HCT116 (cell line): ENCODE data around the gene LCMT1. TPM values are rescaled to one million over a fixed set of nuclear protein-coding genes. Genes with fewer than 3 reads are reported as not detected.

Experiments
- ATAC-seq: fragments of 200-7000 bp; cut with Tn5 transposase; 2 replicates; pipeline ENCODE4 v1.9.1; 2020; ENCODE audit warnings: mild to moderate bottlenecking, moderate library complexity
- BruUV-seq: library from RNA; stranded (reverse); fragments of 400-500 nt; replicated peaks from 2 replicates; lab custom pipeline; 2021; lab: Mats Ljungman, UMichigan
- CTCF ChIA-PET: fragments of 300-600 bp; sonication (Branson Sonifier 250); formaldehyde crosslinking; loops from one replicate; lab custom pipeline; 2021; ENCODE audit warnings: antibody characterized with exemption; lab: Charles Lee
- POLR2A ChIA-PET: fragments of 300-600, 350-600 bp; sonication (Branson Sonifier 250); formaldehyde crosslinking; loops from one replicate; lab custom pipeline; 2021; ENCODE audit warnings: antibody characterized with exemption; lab: Charles Lee
- RAD21 ChIA-PET, 2 experiments: fragments of 300-600 bp; sonication (Branson Sonifier 250); formaldehyde crosslinking; loops; one replicate each; lab custom pipeline; 2023; ENCODE audit warnings: low total read pairs in 2 of 2; ENCODE audit not compliant: uncharacterized antibody in 2 of 2, unreplicated experiment in 2 of 2, low non-redundant PET in 1 of 2; lab: Charles Lee
- DNase-seq: peaks from one replicate; pipeline ENCODE4 v3.0.0-alpha.2; 2010; ENCODE audit warnings: low read depth, low spot score
- H2AFZ ChIP-seq: fragments of 200-600 bp; shearing (Covaris generic), sonication (generic); 2 replicates; pipeline ENCODE4 v1.6.1; 2017; ENCODE audit warnings: low read depth, mixed run types, mixed read lengths, antibody characterized with exemption, low read length; ENCODE audit not compliant: poor library complexity, severe bottlenecking
- H3K27ac ChIP-seq: 2 replicates; pipeline ENCODE4 v1.5.1; 2012; ENCODE audit warnings: low read depth, low read length
- H3K27me3 ChIP-seq: fragments of 200-600 bp; sonication (generic); 2 replicates; pipeline ENCODE4 v1.6.1; 2016; ENCODE audit warnings: mixed run types, low read length, mixed read lengths; ENCODE audit not compliant: insufficient read depth
- H3K36me3 ChIP-seq, 2 experiments: fragments of 200-500 bp in 1 of 2; fragments of 200-600 bp in 1 of 2; sonication (Bioruptor generic) in 1 of 2; sonication (generic) in 1 of 2; 2 replicates each; pipeline versions ENCODE4 v1.5.1 to v1.6.1; 2014 to 2016; ENCODE audit warnings: low read length in 2 of 2, inconsistent platforms in 1 of 2, mixed read lengths in 1 of 2, mixed run types in 1 of 2; ENCODE audit not compliant: insufficient read depth in 2 of 2, control insufficient read depth in 1 of 2
- H3K4me1 ChIP-seq, 2 experiments: fragments of 200-600 bp in 1 of 2; sonication (generic) in 1 of 2; 2 replicates each; pipeline versions ENCODE4 v1.5.1 to v1.6.1; 2012 to 2017; ENCODE audit warnings: low read length in 2 of 2, inconsistent platforms in 1 of 2, mild to moderate bottlenecking in 1 of 2, mixed read lengths in 1 of 2, mixed run types in 1 of 2, moderate library complexity in 1 of 2; ENCODE audit not compliant: insufficient read depth in 2 of 2, control insufficient read depth in 1 of 2
- H3K4me2 ChIP-seq: fragments of 200-600 bp; sonication (generic); 2 replicates; pipeline ENCODE4 v1.6.1; 2017; ENCODE audit warnings: mixed run types, low read length, mixed read lengths
- H3K4me3 ChIP-seq, 2 experiments: fragments of 200-600 bp in 1 of 2; sonication (generic) in 1 of 2; replicated peaks in 1 of 2; 2 replicates each; pipeline ENCODE4 v1.5.1; 2011 to 2016; ENCODE audit warnings: low read length in 2 of 2, control low read depth in 1 of 2, low read depth in 1 of 2, mild to moderate bottlenecking in 1 of 2, mixed read lengths in 1 of 2, mixed run types in 1 of 2
- H3K79me2 ChIP-seq: fragments of 200-600 bp; sonication (generic); 2 replicates; pipeline ENCODE4 v1.6.1; 2017; ENCODE audit warnings: mild to moderate bottlenecking, mixed run types, low read length, moderate library complexity, mixed read lengths; ENCODE audit not compliant: insufficient read depth
- H3K9ac ChIP-seq: fragments of 200-600 bp; sonication (generic); 2 replicates; pipeline ENCODE4 v1.6.1; 2016; ENCODE audit warnings: low read length, mixed read lengths
- H3K9me2 ChIP-seq: fragments of 200-600 bp; sonication (generic), shearing (Covaris generic); 2 replicates; pipeline ENCODE4 v1.6.1; 2017; ENCODE audit warnings: mixed run types, mild to moderate bottlenecking, moderate library complexity; ENCODE audit not compliant: insufficient read depth
- H3K9me3 ChIP-seq, 2 experiments: fragments of 200-500 bp in 1 of 2; fragments of 200-600 bp in 1 of 2; sonication (Bioruptor generic) in 1 of 2; sonication (generic) in 1 of 2; 2 replicates each; pipeline ENCODE4 v1.6.1; 2014 to 2017; ENCODE audit warnings: low read length in 2 of 2, mixed read lengths in 2 of 2, inconsistent platforms in 1 of 2, low read depth in 1 of 2, mild to moderate bottlenecking in 1 of 2, mixed run types in 1 of 2, moderate library complexity in 1 of 2; ENCODE audit not compliant: control insufficient read depth in 1 of 2, insufficient read depth in 1 of 2
- H4K20me1 ChIP-seq: fragments of 200-600 bp; sonication (generic), shearing (Covaris generic); 2 replicates; pipeline ENCODE4 v1.6.1; 2017; ENCODE audit warnings: mixed run types, mild to moderate bottlenecking, moderate library complexity; ENCODE audit not compliant: insufficient read depth
- CBX3 ChIP-seq: IDR thresholded peaks from 2 replicates; pipeline ENCODE4 v1.6.1; 2012; ENCODE audit warnings: low read depth
- CEBPB ChIP-seq: IDR thresholded peaks from 2 replicates; pipeline ENCODE4 v1.6.1; 2012; ENCODE audit warnings: low read depth
- EGR1 ChIP-seq: IDR thresholded peaks from 2 replicates; pipeline ENCODE4 v1.6.1; 2012; ENCODE audit warnings: low read depth
- ELF1 ChIP-seq: IDR thresholded peaks from 2 replicates; pipeline ENCODE4 v1.6.1; 2012; ENCODE audit warnings: low read depth, borderline replicate concordance
- EZH2 ChIP-seq: fragments of 200-600 bp; sonication (generic); IDR thresholded peaks from 2 replicates; pipeline ENCODE4 v1.6.1; 2017; ENCODE audit warnings: antibody characterized with exemption, mixed run types
- EZH2phosphoT487 ChIP-seq: fragments of 200-600 bp; IDR thresholded peaks from 2 replicates; pipeline ENCODE4 v1.6.1; 2018; ENCODE audit warnings: antibody characterized with exemption, borderline replicate concordance
- FOSL1 ChIP-seq: IDR thresholded peaks from 2 replicates; pipeline ENCODE4 v1.6.1; 2012; ENCODE audit warnings: low read depth
- JUND ChIP-seq: IDR thresholded peaks from 2 replicates; pipeline ENCODE4 v1.6.1; 2012
- MAX ChIP-seq: IDR thresholded peaks from 2 replicates; pipeline ENCODE4 v1.6.1; 2012
- POLR2A ChIP-seq: IDR thresholded peaks from 2 replicates; pipeline ENCODE4 v1.7.0; 2011; ENCODE audit warnings: borderline replicate concordance; ENCODE audit not compliant: insufficient read depth, insufficient read length; ENCODE audit errors: extremely low read depth
- RAD21 ChIP-seq: IDR thresholded peaks from 2 replicates; pipeline ENCODE4 v1.6.1; 2012; ENCODE audit warnings: low read depth, mild to moderate bottlenecking
- REST ChIP-seq: IDR thresholded peaks from 2 replicates; pipeline ENCODE4 v1.6.1; 2012; ENCODE audit warnings: low read depth
- SIN3A ChIP-seq: IDR thresholded peaks from 2 replicates; pipeline ENCODE4 v1.6.1; 2012; ENCODE audit warnings: low read depth
- SRF ChIP-seq: IDR thresholded peaks from 2 replicates; pipeline ENCODE4 v1.6.1; 2012; ENCODE audit warnings: low read depth
- YY1 ChIP-seq: IDR thresholded peaks from 2 replicates; pipeline ENCODE4 v1.6.1; 2011; ENCODE audit warnings: low read length, low read depth, moderate library complexity, mild to moderate bottlenecking; ENCODE audit not compliant: insufficient replicate concordance; ENCODE audit errors: extremely low read depth
- ZFX ChIP-seq: fragments of 450-650 bp; IDR thresholded peaks from 2 replicates; pipeline ENCODE4 v1.6.1; 2017
- ZNF274 ChIP-seq: fragments of 200-500 bp; sonication (Bioruptor generic); IDR thresholded peaks from 2 replicates; pipeline ENCODE4 v1.6.1; 2014; ENCODE audit warnings: mild to moderate bottlenecking, low read depth, low read length, inconsistent platforms
- intact Hi-C: fragments of 100-400 bp; cut with micrococcal nuclease; formaldehyde crosslinking; loops from 2 replicates; pipeline ENCODE4 v1.10.0; 2022
- total RNA-seq: library from RNA; stranded (reverse); gene quantifications from one replicate; pipeline ENCODE4 v1.2.1, GENCODE V29; 2021; ENCODE audit not compliant: unreplicated experiment

Gene LCMT1
- total RNA-seq, 1 experiment from 2014 or later: 52.4 TPM

GRCh38 chr16:25079637-25080378 is 31.7 kb upstream of the LCMT1 start:
- H3K4me1 ChIP-seq: no peaks in the 10 kb centered on the region
- H3K9me2 ChIP-seq: no peaks in the 10 kb centered on the region
- no peak overlapping the region for H2AFZ ChIP-seq
- no peaks in the 10 kb centered on the region for H3K36me3 ChIP-seq
- TF ChIP-seq CBX3: no peak
- TF ChIP-seq YY1: no peak
- TF ChIP-seq ZNF274: no peak
- no peak for TF ChIP-seq EZH2
- no peak for TF ChIP-seq POLR2A
- TF ChIP-seq EGR1: no peak
- ATAC-seq (no peak), DNase-seq (no peak)
- no peak overlapping the region for H3K4me2 ChIP-seq
- H3K79me2 ChIP-seq: no peaks in the 10 kb centered on the region
- H3K9ac ChIP-seq: no peak overlapping the region
- BruUV-seq: no TSS peak
- POLR2A ChIA-PET: no interaction called here
- no peak overlapping the region for H3K27ac ChIP-seq
- H3K4me3 ChIP-seq: no peak overlapping the region
- intact Hi-C loops: no loop called here
- RAD21 ChIA-PET: interaction anchor here in 1 of 2 experiments (1.3 kb wide), 1 partner anchor 15 kb away, joined by 3 read pairs; no protein-coding TSS in a partner anchor
- no peaks in the 10 kb centered on the region for H3K9me3 ChIP-seq
- H3K27me3 ChIP-seq: no peaks in the 10 kb centered on the region
- no peaks in the 10 kb centered on the region for H4K20me1 ChIP-seq
- CTCF ChIA-PET: no interaction called here

GRCh38 chr16:25080420-25081131 is 31.0 kb upstream of the LCMT1 start:
- intact Hi-C loops: no loop called here
- H3K27ac ChIP-seq: no peak overlapping the region
- CTCF ChIA-PET: no interaction called here
- TF ChIP-seq POLR2A (no peak), REST (no peak), ELF1 (no peak), EZH2phosphoT487 (no peak), JUND (no peak), ZFX (no peak), SRF (no peak), EGR1 (no peak), YY1 (no peak), RAD21 (no peak), ZNF274 (no peak), FOSL1 (no peak), SIN3A (no peak), CBX3 (no peak), CEBPB (no peak), MAX (no peak)

More at GRCh38 chr16:25080420-25081131, 31.0 kb upstream of the LCMT1 start:
- no peak overlapping the region for H3K4me2 ChIP-seq
- H3K36me3 ChIP-seq: no peaks in the 10 kb centered on the region
- no peaks in the 10 kb centered on the region for H3K4me1 ChIP-seq
- POLR2A ChIA-PET: no interaction called here
- no peaks in the 10 kb centered on the region for H3K9me2 ChIP-seq
- no TSS peak for BruUV-seq
- no peak overlapping the region for H3K9ac ChIP-seq
- no peaks in the 10 kb centered on the region for H3K9me3 ChIP-seq
- no peak overlapping the region for H2AFZ ChIP-seq
- ATAC-seq: no peak
- DNase-seq: no peak
- H3K79me2 ChIP-seq: no peaks in the 10 kb centered on the region
- RAD21 ChIA-PET: no interaction called here
- H3K27me3 ChIP-seq: no peaks in the 10 kb centered on the region
- no peak overlapping the region for H3K4me3 ChIP-seq
- H4K20me1 ChIP-seq: no peaks in the 10 kb centered on the region
